OCI-LY7 (cell line): ENCODE results near the gene WDR48. TPM values are rescaled to one million over a fixed set of nuclear protein-coding genes. Genes with fewer than 3 reads are reported as not detected.
A peak's percentile ranks its signal among the peaks of the same experiment; 100 is the strongest.

Experiments
- BruUV-seq: library from RNA; stranded (reverse); fragments of 400-500 nt; replicated peaks from 2 replicates; lab custom pipeline; 2021; lab: Mats Ljungman, UMichigan
- CTCF ChIA-PET: fragments of 300-600 bp; sonication (Branson Sonifier 250); formaldehyde crosslinking; loops from one replicate; lab custom pipeline; 2022; ENCODE audit warnings: antibody characterized with exemption; ENCODE audit not compliant: unreplicated experiment; lab: Charles Lee
- POLR2A ChIA-PET: fragments of 300-600 bp; sonication (Branson Sonifier 250); formaldehyde crosslinking; loops from one replicate; lab custom pipeline; 2022; ENCODE audit warnings: antibody characterized with exemption; lab: Charles Lee
- DNase-seq: peaks from one replicate; pipeline ENCODE4 v3.0.0-alpha.2; 2015; ENCODE audit warnings: low spot score
- H2AFZ ChIP-seq: fragments of 200-600 bp; sonication (generic), shearing (Covaris generic); 2 replicates; pipeline ENCODE4 v1.6.1; 2014; ENCODE audit warnings: mild to moderate bottlenecking, antibody characterized with exemption, low read length, moderate library complexity
- H3K27ac ChIP-seq: fragments of 200-600 bp; sonication (generic); 2 replicates; pipeline ENCODE4 v1.5.1; 2014; ENCODE audit warnings: mixed run types, low read depth, mild to moderate bottlenecking, moderate library complexity, low read length, inconsistent platforms; ENCODE audit not compliant: poor library complexity, severe bottlenecking
- H3K36me3 ChIP-seq: fragments of 200-600 bp; sonication (generic); 2 replicates; pipeline ENCODE4 v1.6.1; 2014; ENCODE audit warnings: mild to moderate bottlenecking, antibody characterized with exemption, low read length, moderate library complexity, mixed read lengths; ENCODE audit not compliant: insufficient read depth
- H3K4me1 ChIP-seq: fragments of 200-600 bp; sonication (generic); 2 replicates; pipeline ENCODE4 v1.5.1; 2014; ENCODE audit warnings: mild to moderate bottlenecking, low read length; ENCODE audit not compliant: insufficient read depth, poor library complexity, severe bottlenecking
- H3K4me2 ChIP-seq: fragments of 200-600 bp; sonication (generic); 2 replicates; pipeline ENCODE4 v1.6.1; 2014; ENCODE audit warnings: mild to moderate bottlenecking, low read length
- H3K4me3 ChIP-seq: fragments of 200-600 bp; sonication (generic); 2 replicates; pipeline ENCODE4 v1.5.1; 2014; ENCODE audit warnings: mild to moderate bottlenecking, low read depth, low read length; ENCODE audit not compliant: poor library complexity, severe bottlenecking
- H3K79me2 ChIP-seq: fragments of 200-600 bp; sonication (generic); 2 replicates; pipeline ENCODE4 v1.6.1; 2016; ENCODE audit warnings: low read depth, mild to moderate bottlenecking, low read length, moderate library complexity, mixed read lengths; ENCODE audit not compliant: insufficient read depth
- H3K9me2 ChIP-seq: fragments of 200-600 bp; sonication (generic); 2 replicates; pipeline ENCODE4 v1.6.1; 2016; ENCODE audit warnings: mild to moderate bottlenecking, low read length, mixed read lengths; ENCODE audit not compliant: insufficient read depth
- H3K9me3 ChIP-seq: fragments of 200-600 bp; sonication (generic); 2 replicates; pipeline ENCODE4 v1.6.1; 2014; ENCODE audit warnings: mild to moderate bottlenecking, mixed run types, low read length, mixed read lengths
- H4K20me1 ChIP-seq: fragments of 200-600 bp; sonication (generic); 2 replicates; pipeline ENCODE4 v1.6.1; 2014; ENCODE audit warnings: mild to moderate bottlenecking, antibody characterized with exemption, low read length, moderate library complexity, mixed read lengths; ENCODE audit not compliant: insufficient read depth
- EZH2phosphoT487 ChIP-seq: fragments of 200-600 bp; sonication (generic); IDR thresholded peaks from 2 replicates; pipeline ENCODE4 v1.6.1; 2018; ENCODE audit warnings: low read depth, borderline replicate concordance, mild to moderate bottlenecking, mixed run types, antibody characterized with exemption, low read length, moderate library complexity, mixed read lengths
- intact Hi-C: fragments of 100-400 bp; cut with micrococcal nuclease; formaldehyde crosslinking; loops from one replicate; pipeline ENCODE4 v1.10.0; 2022; ENCODE audit not compliant: unreplicated experiment
- total RNA-seq, 2 experiments: library from RNA; depleted of rRNA in 1 of 2; stranded (reverse); fragments of >200 nt in 1 of 2; shearing (Covaris generic) in 1 of 2; gene quantifications; 2 replicates each; pipeline ENCODE4 v1.2.3, GENCODE V29; 2014 to 2022
- TF ChIP-seq, protein P1 (sequence below): fragments of 200-600 bp; sonication (generic); conservative IDR thresholded peaks from 2 replicates; pipeline ENCODE4 v1.5.1; 2014; ENCODE audit warnings: mild to moderate bottlenecking, antibody characterized with exemption, low read length, moderate library complexity, mixed read lengths

The WDR48 gene
- total RNA-seq, 2 experiments from 2014 or later: 12.3 to 38.4 TPM

DNA sequence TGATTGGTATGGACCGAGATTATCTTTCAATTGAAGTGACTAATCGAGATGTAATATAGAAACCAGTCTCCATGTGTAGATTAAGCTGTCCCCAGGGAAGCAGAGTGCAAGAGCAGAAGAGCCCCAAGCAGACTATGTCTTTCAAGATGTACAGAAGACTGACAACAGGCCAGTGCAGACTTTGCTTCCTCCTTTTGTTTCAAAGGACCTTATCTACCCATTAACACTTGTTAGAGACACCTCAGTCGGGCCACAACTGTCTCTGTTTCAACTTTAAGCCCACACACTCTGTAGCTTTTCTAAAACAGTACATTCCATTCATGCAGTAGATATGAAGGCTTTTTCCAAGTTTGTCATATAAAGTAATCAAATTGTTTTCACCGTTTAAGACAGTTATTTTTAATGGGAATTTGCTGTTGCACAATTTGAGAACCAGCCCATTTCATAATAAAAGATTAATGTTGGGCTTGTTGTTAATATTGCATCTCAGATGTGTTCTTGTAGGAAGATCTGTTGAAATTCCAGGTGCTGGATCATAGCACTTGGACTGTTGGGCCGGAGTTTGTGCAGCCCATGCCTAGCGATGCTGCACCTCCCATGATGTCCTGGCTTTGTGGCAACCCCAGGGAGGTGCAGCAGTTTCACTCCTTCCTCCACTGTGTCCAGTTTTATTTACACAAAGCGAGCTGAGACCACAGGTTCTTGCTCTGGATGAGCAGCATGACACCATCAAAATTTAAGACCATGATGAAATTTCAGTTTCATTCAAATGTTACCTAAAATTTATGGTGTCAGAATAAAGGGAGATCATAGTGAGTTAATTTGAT is 43.2 kb downstream of the WDR48 start:
- no peaks in the 10 kb centered on the region for H4K20me1 ChIP-seq
- CTCF ChIA-PET: no interaction called here
- BruUV-seq: TSS peak; percentile 45

DNA sequence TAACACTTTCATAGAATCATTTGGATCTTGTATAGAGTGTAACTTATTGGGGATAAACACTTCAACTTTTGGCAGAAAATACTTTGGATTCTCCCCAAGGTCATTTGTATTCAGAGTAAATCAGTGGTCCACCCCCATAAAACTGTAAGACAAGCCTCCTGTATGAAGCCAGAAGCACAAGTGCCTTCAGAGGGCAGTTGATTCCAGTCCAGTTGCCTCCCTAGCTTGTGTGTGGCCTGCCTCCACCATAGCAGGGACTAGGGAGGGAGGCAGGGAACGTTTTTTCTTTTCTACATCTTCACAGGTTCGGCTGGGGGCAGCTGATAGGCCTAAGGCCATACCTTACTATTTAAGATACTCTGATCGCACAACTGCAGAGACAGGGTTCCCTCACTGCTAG is 44.0 kb downstream of the WDR48 start:
- peaks cover 92% of the 10 kb centered on the region for H3K36me3 ChIP-seq

More for the DNA sequence above, 43.2 kb downstream of the WDR48 start:
- Histone ChIP-seq H3K36me3 (peaks cover 92% of the 10 kb centered on the region), H3K9me3 (no peaks in the 10 kb centered on the region), H2AFZ (no peak overlapping the region), H3K4me2 (no peak overlapping the region), H3K4me3 (no peak overlapping the region), H3K79me2 (no peaks in the 10 kb centered on the region), H3K27ac (no peak overlapping the region), H3K9me2 (no peaks in the 10 kb centered on the region), H3K4me1 (no peaks in the 10 kb centered on the region)
- POLR2A ChIA-PET: no interaction called here
- DNase-seq: no peak
- intact Hi-C loops: no loop called here
- TF ChIP-seq, protein P1, sequence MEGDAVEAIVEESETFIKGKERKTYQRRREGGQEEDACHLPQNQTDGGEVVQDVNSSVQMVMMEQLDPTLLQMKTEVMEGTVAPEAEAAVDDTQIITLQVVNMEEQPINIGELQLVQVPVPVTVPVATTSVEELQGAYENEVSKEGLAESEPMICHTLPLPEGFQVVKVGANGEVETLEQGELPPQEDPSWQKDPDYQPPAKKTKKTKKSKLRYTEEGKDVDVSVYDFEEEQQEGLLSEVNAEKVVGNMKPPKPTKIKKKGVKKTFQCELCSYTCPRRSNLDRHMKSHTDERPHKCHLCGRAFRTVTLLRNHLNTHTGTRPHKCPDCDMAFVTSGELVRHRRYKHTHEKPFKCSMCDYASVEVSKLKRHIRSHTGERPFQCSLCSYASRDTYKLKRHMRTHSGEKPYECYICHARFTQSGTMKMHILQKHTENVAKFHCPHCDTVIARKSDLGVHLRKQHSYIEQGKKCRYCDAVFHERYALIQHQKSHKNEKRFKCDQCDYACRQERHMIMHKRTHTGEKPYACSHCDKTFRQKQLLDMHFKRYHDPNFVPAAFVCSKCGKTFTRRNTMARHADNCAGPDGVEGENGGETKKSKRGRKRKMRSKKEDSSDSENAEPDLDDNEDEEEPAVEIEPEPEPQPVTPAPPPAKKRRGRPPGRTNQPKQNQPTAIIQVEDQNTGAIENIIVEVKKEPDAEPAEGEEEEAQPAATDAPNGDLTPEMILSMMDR: no peak
- TF ChIP-seq EZH2phosphoT487: no peak

More for the DNA sequence above, 44.0 kb downstream of the WDR48 start:
- no peaks in the 10 kb centered on the region for H4K20me1 ChIP-seq
- TF ChIP-seq EZH2phosphoT487: no peak
- TF ChIP-seq, protein P1: no peak
- DNase-seq: no peak
- no peaks in the 10 kb centered on the region for H3K9me3 ChIP-seq
- no TSS peak for BruUV-seq
- CTCF ChIA-PET: no interaction called here
- no peak overlapping the region for H3K4me2 ChIP-seq
- no peak overlapping the region for H3K27ac ChIP-seq
- H3K79me2 ChIP-seq: no peaks in the 10 kb centered on the region
- H3K4me3 ChIP-seq: no peak overlapping the region
- POLR2A ChIA-PET: no interaction called here
- H2AFZ ChIP-seq: no peak overlapping the region
- intact Hi-C loops: no loop called here
- no peaks in the 10 kb centered on the region for H3K4me1 ChIP-seq
- no peaks in the 10 kb centered on the region for H3K9me2 ChIP-seq
